ENCODE results near the gene CBR4. TPM values are rescaled to one million over a fixed set of nuclear protein-coding genes. Genes with fewer than 3 reads are reported as not detected.

CBR4 gene
- total RNA-seq, 1 experiment from 2014 or later = 48.1 TPM

DNA sequence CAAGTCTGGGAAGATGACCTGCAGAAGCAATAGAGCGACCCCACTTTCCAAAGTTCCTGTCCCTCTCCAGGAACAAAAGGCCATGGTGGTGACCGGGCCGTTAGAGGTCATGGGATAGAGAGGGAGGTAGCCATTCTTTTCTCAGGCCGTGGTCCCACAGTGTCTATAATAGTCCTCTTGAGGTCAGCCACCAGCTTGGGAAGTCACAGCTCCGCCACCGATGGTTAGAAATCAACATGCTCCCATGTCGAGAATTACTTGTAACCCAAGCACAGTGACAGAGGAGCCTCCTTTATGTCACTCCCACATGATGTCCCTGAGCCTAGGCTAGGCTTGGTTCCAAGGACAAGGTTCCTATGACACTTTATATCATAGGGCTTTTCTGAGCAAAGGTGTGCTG is 48.3 kb upstream of the CBR4 start:
- no peak for DNase-seq (ENCODE audit: low spot score)
- Mint-ChIP-seq H3K36me3 (no peaks in the 10 kb centered on the region), H3K9me3 (no peaks in the 10 kb centered on the region), H3K4me3 (no peak overlapping the region), H3K27ac (no peak overlapping the region), H3K4me1 (peaks cover 4% of the 10 kb centered on the region), H3K27me3 (ENCODE audit: low read depth) (0 out of 2 replicates have a peak, but pooled peaks cover 2% of the 10 kb centered on the region)
- no peak for ATAC-seq
- ChIA-PET POLR2A (no interaction called here), CTCF (interaction anchor here (0.6 to 1.4 kb wide), 2 partner anchors 13 to 317 kb away, joined by 3 read pairs; no protein-coding TSS in a partner anchor)
- TF ChIP-seq, protein P1, sequence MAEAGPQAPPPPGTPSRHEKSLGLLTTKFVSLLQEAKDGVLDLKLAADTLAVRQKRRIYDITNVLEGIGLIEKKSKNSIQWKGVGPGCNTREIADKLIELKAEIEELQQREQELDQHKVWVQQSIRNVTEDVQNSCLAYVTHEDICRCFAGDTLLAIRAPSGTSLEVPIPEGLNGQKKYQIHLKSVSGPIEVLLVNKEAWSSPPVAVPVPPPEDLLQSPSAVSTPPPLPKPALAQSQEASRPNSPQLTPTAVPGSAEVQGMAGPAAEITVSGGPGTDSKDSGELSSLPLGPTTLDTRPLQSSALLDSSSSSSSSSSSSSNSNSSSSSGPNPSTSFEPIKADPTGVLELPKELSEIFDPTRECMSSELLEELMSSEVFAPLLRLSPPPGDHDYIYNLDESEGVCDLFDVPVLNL (CRISPR knock-in tag; IDR thresholded peaks at IDR 0.05; ENCODE audit: borderline replicate concordance, low read depth) = no peak
- TF ChIP-seq ZNF121 (CRISPR knock-in tag; IDR thresholded peaks at IDR 0.05) (no peak), RORB (CRISPR knock-in tag; IDR thresholded peaks at IDR 0.05) (no peak)
- TF ChIP-seq, protein P2, sequence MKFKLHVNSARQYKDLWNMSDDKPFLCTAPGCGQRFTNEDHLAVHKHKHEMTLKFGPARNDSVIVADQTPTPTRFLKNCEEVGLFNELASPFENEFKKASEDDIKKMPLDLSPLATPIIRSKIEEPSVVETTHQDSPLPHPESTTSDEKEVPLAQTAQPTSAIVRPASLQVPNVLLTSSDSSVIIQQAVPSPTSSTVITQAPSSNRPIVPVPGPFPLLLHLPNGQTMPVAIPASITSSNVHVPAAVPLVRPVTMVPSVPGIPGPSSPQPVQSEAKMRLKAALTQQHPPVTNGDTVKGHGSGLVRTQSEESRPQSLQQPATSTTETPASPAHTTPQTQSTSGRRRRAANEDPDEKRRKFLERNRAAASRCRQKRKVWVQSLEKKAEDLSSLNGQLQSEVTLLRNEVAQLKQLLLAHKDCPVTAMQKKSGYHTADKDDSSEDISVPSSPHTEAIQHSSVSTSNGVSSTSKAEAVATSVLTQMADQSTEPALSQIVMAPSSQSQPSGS (CRISPR knock-in tag; IDR thresholded peaks at IDR 0.05; ENCODE audit: borderline replicate concordance, low read depth) = no peak
- TF ChIP-seq, protein P3, sequence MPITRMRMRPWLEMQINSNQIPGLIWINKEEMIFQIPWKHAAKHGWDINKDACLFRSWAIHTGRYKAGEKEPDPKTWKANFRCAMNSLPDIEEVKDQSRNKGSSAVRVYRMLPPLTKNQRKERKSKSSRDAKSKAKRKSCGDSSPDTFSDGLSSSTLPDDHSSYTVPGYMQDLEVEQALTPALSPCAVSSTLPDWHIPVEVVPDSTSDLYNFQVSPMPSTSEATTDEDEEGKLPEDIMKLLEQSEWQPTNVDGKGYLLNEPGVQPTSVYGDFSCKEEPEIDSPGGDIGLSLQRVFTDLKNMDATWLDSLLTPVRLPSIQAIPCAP (CRISPR knock-in tag; IDR thresholded peaks at IDR 0.05) = no peak

DNA sequence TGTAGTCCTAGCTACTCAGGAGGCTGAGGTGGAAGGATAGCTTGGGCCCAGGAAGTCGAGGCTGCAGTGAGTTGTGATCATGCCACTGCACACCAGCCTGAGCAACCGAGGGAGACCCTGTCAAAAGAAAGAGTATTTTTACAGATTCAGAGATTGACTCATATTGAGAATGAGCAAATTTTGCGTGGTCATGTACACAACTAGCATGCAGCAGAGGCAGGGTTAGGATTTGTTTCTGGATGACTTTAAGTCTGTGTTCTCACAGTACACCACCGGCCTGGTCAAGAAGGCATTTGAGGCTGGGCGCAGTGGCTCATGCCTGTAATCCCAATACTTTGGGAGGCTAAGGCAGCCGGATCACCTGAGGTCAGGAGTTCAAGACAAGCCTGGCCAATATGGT is 44.8 kb upstream of the CBR4 start:
- Mint-ChIP-seq H3K36me3 (no peaks in the 10 kb centered on the region), H3K4me1 (peaks cover 11% of the 10 kb centered on the region), H3K27ac (no peak overlapping the region), H3K27me3 (ENCODE audit: low read depth) (0 out of 2 replicates have a peak, but pooled peaks cover 2% of the 10 kb centered on the region), H3K4me3 (no peak overlapping the region), H3K9me3 (no peaks in the 10 kb centered on the region)
- POLR2A ChIA-PET = no interaction called here
- DNase-seq (ENCODE audit: low spot score) (no peak), ATAC-seq (no peak)
- TF ChIP-seq ZBTB21 (CRISPR knock-in tag; IDR thresholded peaks at IDR 0.05; ENCODE audit: borderline replicate concordance) = no peak
- TF ChIP-seq, protein P4, sequence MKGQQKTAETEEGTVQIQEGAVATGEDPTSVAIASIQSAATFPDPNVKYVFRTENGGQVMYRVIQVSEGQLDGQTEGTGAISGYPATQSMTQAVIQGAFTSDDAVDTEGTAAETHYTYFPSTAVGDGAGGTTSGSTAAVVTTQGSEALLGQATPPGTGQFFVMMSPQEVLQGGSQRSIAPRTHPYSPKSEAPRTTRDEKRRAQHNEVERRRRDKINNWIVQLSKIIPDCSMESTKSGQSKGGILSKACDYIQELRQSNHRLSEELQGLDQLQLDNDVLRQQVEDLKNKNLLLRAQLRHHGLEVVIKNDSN (CRISPR knock-in tag; IDR thresholded peaks at IDR 0.05) = no peak
- TF ChIP-seq, protein P2 (CRISPR knock-in tag; IDR thresholded peaks at IDR 0.05; ENCODE audit: borderline replicate concordance, low read depth) = no peak
- TF ChIP-seq CBFB (CRISPR knock-in tag; IDR thresholded peaks at IDR 0.05; ENCODE audit: low read depth) = no peak
- no peak for TF ChIP-seq PRRX2 (CRISPR knock-in tag; IDR thresholded peaks at IDR 0.05)
- TF ChIP-seq, protein P5, sequence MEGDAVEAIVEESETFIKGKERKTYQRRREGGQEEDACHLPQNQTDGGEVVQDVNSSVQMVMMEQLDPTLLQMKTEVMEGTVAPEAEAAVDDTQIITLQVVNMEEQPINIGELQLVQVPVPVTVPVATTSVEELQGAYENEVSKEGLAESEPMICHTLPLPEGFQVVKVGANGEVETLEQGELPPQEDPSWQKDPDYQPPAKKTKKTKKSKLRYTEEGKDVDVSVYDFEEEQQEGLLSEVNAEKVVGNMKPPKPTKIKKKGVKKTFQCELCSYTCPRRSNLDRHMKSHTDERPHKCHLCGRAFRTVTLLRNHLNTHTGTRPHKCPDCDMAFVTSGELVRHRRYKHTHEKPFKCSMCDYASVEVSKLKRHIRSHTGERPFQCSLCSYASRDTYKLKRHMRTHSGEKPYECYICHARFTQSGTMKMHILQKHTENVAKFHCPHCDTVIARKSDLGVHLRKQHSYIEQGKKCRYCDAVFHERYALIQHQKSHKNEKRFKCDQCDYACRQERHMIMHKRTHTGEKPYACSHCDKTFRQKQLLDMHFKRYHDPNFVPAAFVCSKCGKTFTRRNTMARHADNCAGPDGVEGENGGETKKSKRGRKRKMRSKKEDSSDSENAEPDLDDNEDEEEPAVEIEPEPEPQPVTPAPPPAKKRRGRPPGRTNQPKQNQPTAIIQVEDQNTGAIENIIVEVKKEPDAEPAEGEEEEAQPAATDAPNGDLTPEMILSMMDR (IDR thresholded peaks at IDR 0.05) = no peak
- TF ChIP-seq, protein P6, sequence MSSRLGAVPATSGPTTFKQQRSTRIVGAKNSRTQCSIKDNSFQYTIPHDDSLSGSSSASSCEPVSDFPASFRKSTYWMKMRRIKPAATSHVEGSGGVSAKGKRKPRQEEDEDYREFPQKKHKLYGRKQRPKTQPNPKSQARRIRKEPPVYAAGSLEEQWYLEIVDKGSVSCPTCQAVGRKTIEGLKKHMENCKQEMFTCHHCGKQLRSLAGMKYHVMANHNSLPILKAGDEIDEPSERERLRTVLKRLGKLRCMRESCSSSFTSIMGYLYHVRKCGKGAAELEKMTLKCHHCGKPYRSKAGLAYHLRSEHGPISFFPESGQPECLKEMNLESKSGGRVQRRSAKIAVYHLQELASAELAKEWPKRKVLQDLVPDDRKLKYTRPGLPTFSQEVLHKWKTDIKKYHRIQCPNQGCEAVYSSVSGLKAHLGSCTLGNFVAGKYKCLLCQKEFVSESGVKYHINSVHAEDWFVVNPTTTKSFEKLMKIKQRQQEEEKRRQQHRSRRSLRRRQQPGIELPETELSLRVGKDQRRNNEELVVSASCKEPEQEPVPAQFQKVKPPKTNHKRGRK (CRISPR knock-in tag; IDR thresholded peaks at IDR 0.05; ENCODE audit: borderline replicate concordance) = no peak
- no peak for TF ChIP-seq SMAD3 (CRISPR knock-in tag; IDR thresholded peaks at IDR 0.05; ENCODE audit: borderline replicate concordance)
- TF ChIP-seq, protein P7, sequence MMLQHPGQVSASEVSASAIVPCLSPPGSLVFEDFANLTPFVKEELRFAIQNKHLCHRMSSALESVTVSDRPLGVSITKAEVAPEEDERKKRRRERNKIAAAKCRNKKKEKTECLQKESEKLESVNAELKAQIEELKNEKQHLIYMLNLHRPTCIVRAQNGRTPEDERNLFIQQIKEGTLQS (CRISPR knock-in tag; conservative IDR thresholded peaks at IDR 0.05) = no peak
- no peak for TF ChIP-seq ZNF423 (CRISPR knock-in tag; IDR thresholded peaks at IDR 0.05)
- TF ChIP-seq MXD4 (CRISPR knock-in tag; IDR thresholded peaks at IDR 0.05; ENCODE audit: borderline replicate concordance) = no peak
- CTCF ChIA-PET = no interaction called here

Data from WTC11 (cell line).